H1 (cell line): Measurements from ENCODE around the gene PDE2A. TPM values are rescaled to one million over a fixed set of nuclear protein-coding genes. Genes with fewer than 3 reads are reported as not detected.

ENCODE experiments used
- CTCF ChIA-PET: fragments of 300-600 bp; sonication (Branson Sonifier 250); formaldehyde crosslinking; loops from one replicate; lab custom pipeline; 2021; ENCODE audit not compliant: partially characterized antibody; lab: Charles Lee
- POLR2A ChIA-PET: fragments of 300-600 bp; sonication (Branson Sonifier 250); formaldehyde crosslinking; loops from one replicate; lab custom pipeline; 2021; ENCODE audit warnings: inconsistent platforms; ENCODE audit not compliant: partially characterized antibody; lab: Charles Lee
- DNase-seq, 2 experiments: peaks; one replicate each; pipeline versions ENCODE4 v3.0.0 to v3.0.0-alpha.2; 2010 to 2022; ENCODE audit warnings: low spot score in 2 of 2, low read depth in 1 of 2, mixed read lengths in 1 of 2
- FAIRE-seq: peaks from 2 replicates; lab custom pipeline; 2011; peaks lifted over from hg19 to GRCh38; lab: Jason Lieb, UNC
- H2AFZ ChIP-seq: 2 replicates; pipeline ENCODE4 v1.8.1; 2012; ENCODE audit warnings: low read length, inconsistent platforms
- H2AK5ac ChIP-seq: 2 replicates; pipeline ENCODE4 v1.6.1; 2013; ENCODE audit warnings: low read depth, low read length
- H2BK120ac ChIP-seq: replicated peaks from 2 replicates; pipeline ENCODE3; 2013; ENCODE audit warnings: low read depth, low read length, inconsistent platforms
- H2BK12ac ChIP-seq: 2 replicates; pipeline ENCODE4 v1.6.1; 2013; ENCODE audit warnings: low read depth, low read length
- H2BK15ac ChIP-seq: 2 replicates; pipeline ENCODE4 v1.6.1; 2013; ENCODE audit warnings: low read length
- H2BK20ac ChIP-seq: 2 replicates; pipeline ENCODE4 v1.6.1; 2013; ENCODE audit warnings: low read length
- H2BK5ac ChIP-seq: 2 replicates; pipeline ENCODE4 v1.6.1; 2013; ENCODE audit warnings: low read depth, low read length
- H3K14ac ChIP-seq: 2 replicates; pipeline ENCODE4 v1.6.1; 2013; ENCODE audit warnings: inconsistent platforms; ENCODE audit not compliant: insufficient read length
- H3K18ac ChIP-seq: 2 replicates; pipeline ENCODE4 v1.6.1; 2013; ENCODE audit warnings: low read length; ENCODE audit errors: extremely low read depth
- H3K23ac ChIP-seq: 2 replicates; pipeline ENCODE4 v1.6.1; 2013; ENCODE audit warnings: inconsistent platforms; ENCODE audit not compliant: insufficient read length
- H3K23me2 ChIP-seq: 2 replicates; pipeline ENCODE4 v1.6.1; 2013; ENCODE audit warnings: low read depth, low read length
- H3K27ac ChIP-seq: 2 replicates; pipeline ENCODE4 v1.6.1; 2011; ENCODE audit warnings: low read depth, low read length, inconsistent platforms
- H3K27me3 ChIP-seq, 4 experiments: replicated peaks in 1 of 4; 1 replicate in 1 of 4; 2 replicates in 3 of 4; pipeline versions ENCODE4 v1.6.1 to v1.8.1; 2011 to 2013; ENCODE audit warnings: low read length in 3 of 4, mild to moderate bottlenecking in 3 of 4, inconsistent platforms in 2 of 4, mixed read lengths in 2 of 4, moderate library complexity in 1 of 4; ENCODE audit not compliant: control insufficient read depth in 3 of 4, insufficient read depth in 3 of 4; ENCODE audit errors: extremely low read depth in 1 of 4
- H3K36me3 ChIP-seq, 4 experiments: 2 replicates each; pipeline versions ENCODE4 v1.6.1 to v1.8.1; 2011 to 2013; ENCODE audit warnings: mild to moderate bottlenecking in 4 of 4, low read length in 3 of 4, moderate library complexity in 2 of 4, control low read depth in 1 of 4, inconsistent platforms in 1 of 4; ENCODE audit not compliant: insufficient read depth in 4 of 4, control insufficient read depth in 2 of 4
- H3K4ac ChIP-seq: replicated peaks from 2 replicates; pipeline ENCODE3; 2013; ENCODE audit warnings: low read length, low read depth, mixed read lengths, inconsistent platforms; ENCODE audit not compliant: insufficient read length
- H3K4me1 ChIP-seq, 4 experiments: replicated peaks in 1 of 4; 1 replicate in 1 of 4; 2 replicates in 3 of 4; pipeline versions ENCODE4 v1.6.1 to v1.8.1; 2011 to 2013; ENCODE audit warnings: low read length in 3 of 4, inconsistent platforms in 2 of 4, mixed read lengths in 1 of 4; ENCODE audit not compliant: insufficient read depth in 4 of 4, control insufficient read depth in 3 of 4
- H3K4me2 ChIP-seq, 2 experiments: 2 replicates each; pipeline versions ENCODE4 v1.6.1 to v1.8.1; 2011 to 2013; ENCODE audit warnings: low read depth in 2 of 2, low read length in 2 of 2, control low read depth in 1 of 2, inconsistent platforms in 1 of 2, mild to moderate bottlenecking in 1 of 2; ENCODE audit not compliant: insufficient read depth in 1 of 2
- H3K4me3 ChIP-seq, 4 experiments: fragments of 200-600, 300-600 bp in 1 of 4; sonication (generic), shearing (Covaris generic), sonication (Bioruptor Twin) in 1 of 4; 2 replicates each; pipeline versions ENCODE4 v1.5.1 to v1.8.1; 2011 to 2016; ENCODE audit warnings: low read length in 4 of 4, low read depth in 3 of 4, control low read depth in 2 of 4, inconsistent platforms in 2 of 4, mild to moderate bottlenecking in 2 of 4, mixed read lengths in 1 of 4, moderate library complexity in 1 of 4; ENCODE audit not compliant: insufficient read depth in 2 of 4; ENCODE audit errors: extremely low read depth in 1 of 4
- H3K56ac ChIP-seq: replicated peaks from 2 replicates; pipeline ENCODE3; 2013; ENCODE audit warnings: low read depth, mild to moderate bottlenecking, mixed read lengths, low read length, inconsistent platforms; ENCODE audit not compliant: insufficient read length
- H3K79me1 ChIP-seq: 2 replicates; pipeline ENCODE4 v1.6.1; 2013; ENCODE audit warnings: low read depth, low read length, control low read depth
- H3K79me2 ChIP-seq, 2 experiments: 2 replicates each; pipeline versions ENCODE4 v1.6.1 to v1.8.1; 2012 to 2013; ENCODE audit warnings: low read length in 2 of 2, mild to moderate bottlenecking in 2 of 2, inconsistent platforms in 1 of 2; ENCODE audit not compliant: insufficient read depth in 2 of 2, control insufficient read depth in 1 of 2
- H3K9ac ChIP-seq, 4 experiments: replicated peaks in 1 of 4; 1 replicate in 1 of 4; 2 replicates in 3 of 4; pipeline versions ENCODE4 v1.6.1 to v1.8.1; 2011 to 2013; ENCODE audit warnings: low read depth in 3 of 4, low read length in 3 of 4, control low read depth in 2 of 4, mild to moderate bottlenecking in 2 of 4, moderate library complexity in 2 of 4, inconsistent platforms in 1 of 4; ENCODE audit errors: extremely low read depth in 1 of 4
- H3K9me3 ChIP-seq, 2 experiments: 2 replicates each; pipeline versions ENCODE4 v1.6.1 to v1.8.1; 2012 to 2013; ENCODE audit warnings: mild to moderate bottlenecking in 2 of 2, moderate library complexity in 2 of 2, control low read depth in 1 of 2, inconsistent platforms in 1 of 2, low read depth in 1 of 2, low read length in 1 of 2, mixed read lengths in 1 of 2; ENCODE audit not compliant: insufficient read depth in 2 of 2
- H4K20me1 ChIP-seq, 2 experiments: replicated peaks in 1 of 2; 2 replicates each; pipeline versions ENCODE3 to v1.8.1; 2011 to 2013; ENCODE audit warnings: inconsistent platforms in 2 of 2, low read length in 2 of 2, mild to moderate bottlenecking in 1 of 2; ENCODE audit not compliant: insufficient read depth in 2 of 2, control insufficient read depth in 1 of 2
- H4K5ac ChIP-seq: 2 replicates; pipeline ENCODE4 v1.6.1; 2013; ENCODE audit warnings: low read length, low read depth, mixed read lengths, inconsistent platforms; ENCODE audit not compliant: insufficient read length
- H4K8ac ChIP-seq: 2 replicates; pipeline ENCODE4 v1.8.0; 2013; ENCODE audit warnings: mild to moderate bottlenecking, moderate library complexity, low read length, inconsistent platforms; ENCODE audit not compliant: insufficient read depth; ENCODE audit errors: extremely low read depth
- H4K91ac ChIP-seq: replicated peaks from 2 replicates; pipeline ENCODE3; 2013; ENCODE audit warnings: low read length, mixed read lengths, inconsistent platforms; ENCODE audit not compliant: insufficient read length
- EZH2 ChIP-seq: fragments of 200-600 bp; sonication (generic); IDR thresholded peaks from 2 replicates; pipeline ENCODE4 v1.7.1; 2012; ENCODE audit warnings: low read depth, mild to moderate bottlenecking, moderate library complexity, low read length, inconsistent platforms; ENCODE audit not compliant: severe bottlenecking
- NANOG ChIP-seq: IDR thresholded peaks from 2 replicates; pipeline ENCODE4 v1.6.1; 2011; ENCODE audit warnings: low read length, low read depth, mild to moderate bottlenecking, inconsistent platforms; ENCODE audit not compliant: insufficient read depth, poor library complexity, severe bottlenecking
- PHF8 ChIP-seq: fragments of 200-600 bp; sonication (generic); conservative IDR thresholded peaks from 2 replicates; pipeline ENCODE4 v1.7.1; 2012; ENCODE audit warnings: low read depth, mild to moderate bottlenecking, inconsistent platforms, low read length, moderate library complexity
- WGBS, 2 experiments: shearing (Covaris generic) in 1 of 2; methylation state at CpG; one replicate each; pipeline versions ENCODE4 v1.1.6 to v1.1.7; 2013 to 2015; ENCODE audit warnings: low lambda C conversion rate in 2 of 2, mixed read lengths in 2 of 2, inconsistent platforms in 1 of 2, low coverage in 1 of 2, missing lambda C conversion rate in 1 of 2; ENCODE audit not compliant: insufficient replicate concordance in 2 of 2, insufficient coverage in 1 of 2, insufficient read length in 1 of 2; ENCODE audit errors: extremely low coverage in 1 of 2, missing lambda C conversion rate in 1 of 2; 5-methylcytosine and 5-hydroxymethylcytosine counted together
- polyA plus RNA-seq, 7 experiments: library from polyadenylated mRNA; depleted of rRNA in 3 of 7; stranded (reverse) in 5 of 7; unstranded in 2 of 7; fragments of >200 nt in 5 of 7; fragments of 200-250 nt in 2 of 7; gene quantifications; 1 replicate in 5 of 7; 2 replicates in 1 of 7; 4 replicates in 1 of 7; pipeline versions ENCODE4 v1.2.1 to v1.2.3, GENCODE V29; 2011 to 2013; ENCODE audit warnings: missing spikeins in 2 of 7, mixed read lengths in 2 of 7
- total RNA-seq: library from RNA; stranded (reverse); fragmentation: NEBNext Ultra II Directional; extraction: Animal tissue kit (Norgen Biotek cat#: 25700); gene quantifications from 2 replicates; pipeline ENCODE4 v1.2.1, GENCODE V29; 2021

PDE2A gene
- total and polyA plus RNA-seq, 2 of the 8 experiments (the other 6 are each of a cell fraction or from before 2014, with no cell fraction given): 3.4 to 7.1 TPM

DNA sequence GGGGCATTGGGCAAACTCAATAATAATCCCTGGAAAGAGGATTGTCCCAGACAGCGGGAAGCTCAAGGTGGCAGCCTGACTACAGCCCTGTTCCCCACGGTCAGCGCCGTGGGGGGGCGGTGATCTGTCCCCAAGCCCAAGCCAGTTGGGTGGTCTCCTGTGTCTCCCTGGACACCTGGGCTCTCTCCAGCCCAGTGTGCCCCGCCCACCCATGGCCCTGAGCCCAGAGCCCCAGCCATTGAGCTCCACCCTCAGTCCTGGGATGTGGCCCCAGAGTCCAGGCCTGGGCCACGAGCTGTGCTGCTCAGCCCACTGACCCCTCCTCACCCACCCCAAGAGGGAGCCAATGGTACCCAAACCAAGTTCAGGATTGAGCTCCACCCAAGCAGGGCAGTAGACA lies 27.9 kb upstream of the PDE2A start:
- Histone ChIP-seq H2BK120ac (no peak overlapping the region), H2AK5ac (no peak overlapping the region), H3K79me2 (no peaks in the 10 kb centered on the region), H3K23me2 (peaks cover 2% of the 10 kb centered on the region; the same call in 1 of the 2 replicates), H3K56ac (no peak overlapping the region), H2AFZ (no peak overlapping the region), H3K4me2 (no peak overlapping the region), H3K18ac (no peak overlapping the region), H2BK5ac (no peak overlapping the region), H3K79me1 (no peaks in the 10 kb centered on the region; the same call in 1 of the 2 replicates), H4K8ac (peak overlapping the region; percentile 79; the same call in 1 of the 2 replicates), H3K4me3 (no peak overlapping the region), H3K4ac (no peak overlapping the region), H3K9ac (no peak overlapping the region), H4K5ac (no peak overlapping the region), H3K36me3 (peaks cover 0 to 6% (median 0%) of the 10 kb centered on the region in 4 experiments; a peak in 1 of 8 replicates), H4K20me1 (peaks cover under 1 to 11% of the 10 kb centered on the region in 2 experiments), H3K4me1 (peaks cover 11 to 40% (median 34%) of the 10 kb centered on the region in 4 experiments), H3K14ac (no peak overlapping the region), H2BK15ac (no peak overlapping the region), H2BK12ac (no peak overlapping the region)
- CTCF ChIA-PET: interaction anchor here (1.2 to 8.3 kb wide), 4 partner anchors 10 to 211 kb away, joined by 3 to 79 read pairs (median 4); no protein-coding TSS in a partner anchor
- WGBS, 2 experiments: 94% methylated on average over 6 of the region's 7 CpGs; no CpG with 5 or more reads in 1 of the 2 experiments
- no peak for DNase-seq
- TF ChIP-seq NANOG (no peak), PHF8 (no peak), EZH2 (no peak)
- TF ChIP-seq, all 59 proteins: peak for 0
- no peak overlapping the region for H2BK20ac ChIP-seq
- H4K91ac ChIP-seq: no peak overlapping the region
- no peak overlapping the region for H3K27ac ChIP-seq
- H3K23ac ChIP-seq: no peak overlapping the region
- POLR2A ChIA-PET: no interaction called here
- H3K9me3 ChIP-seq: no peaks in the 10 kb centered on the region
- no peak for FAIRE-seq
- H3K27me3 ChIP-seq: no peaks in the 10 kb centered on the region
